DOHH2 (cell line): ENCODE data around the gene ZNF444.
A peak's percentile ranks its signal among the peaks of the same experiment; 100 is the strongest.

ENCODE experiments used
- H3F3A ChIP-seq: fragments of 200-600 bp; sonication (generic), shearing (Covaris generic); 2 replicates; pipeline ENCODE4 v1.6.0; 2016; ENCODE audit warnings: antibody characterized with exemption, mild to moderate bottlenecking; ENCODE audit not compliant: control insufficient read depth, insufficient read depth
- H3K27ac ChIP-seq: fragments of 200-600 bp; sonication (generic); 2 replicates; pipeline ENCODE4 v1.5.1; 2014; ENCODE audit warnings: low read depth, mild to moderate bottlenecking, low read length, moderate library complexity
- H3K27me3 ChIP-seq: fragments of 200-600 bp; sonication (generic); 2 replicates; pipeline ENCODE4 v1.6.1; 2014; ENCODE audit warnings: mild to moderate bottlenecking, low read length, mixed read lengths; ENCODE audit not compliant: control insufficient read depth
- H3K36me3 ChIP-seq: fragments of 200-600 bp; sonication (generic); 2 replicates; pipeline ENCODE4 v1.6.1; 2014; ENCODE audit warnings: mild to moderate bottlenecking, low read length, moderate library complexity, mixed read lengths; ENCODE audit not compliant: control insufficient read depth
- H3K4me1 ChIP-seq: fragments of 200-600 bp; sonication (generic); 2 replicates; pipeline ENCODE4 v1.6.1; 2014; ENCODE audit warnings: mild to moderate bottlenecking, low read length, mixed read lengths; ENCODE audit not compliant: control insufficient read depth
- H3K4me2 ChIP-seq: fragments of 200-600 bp; sonication (generic); 2 replicates; pipeline ENCODE4 v1.6.0; 2014; ENCODE audit warnings: mild to moderate bottlenecking, low read length, moderate library complexity
- H3K4me3 ChIP-seq: fragments of 200-600 bp; sonication (generic); 2 replicates; pipeline ENCODE4 v1.5.1; 2014; ENCODE audit warnings: mild to moderate bottlenecking, low read length, mixed read lengths
- H3K79me2 ChIP-seq: fragments of 200-600 bp; sonication (generic); 2 replicates; pipeline ENCODE4 v1.6.1; 2014; ENCODE audit warnings: mild to moderate bottlenecking, low read length, mixed read lengths; ENCODE audit not compliant: control insufficient read depth
- H3K9me2 ChIP-seq: fragments of 200-600 bp; sonication (generic); replicated peaks from 2 replicates; pipeline ENCODE4 v1.6.1; 2014; ENCODE audit warnings: mild to moderate bottlenecking, low read length, mixed read lengths; ENCODE audit not compliant: control insufficient read depth
- H3K9me3 ChIP-seq: fragments of 200-600 bp; sonication (generic); 2 replicates; pipeline ENCODE4 v1.6.1; 2014; ENCODE audit warnings: antibody characterized with exemption, low read length, mixed read lengths; ENCODE audit not compliant: control insufficient read depth, insufficient read depth
- H4K20me1 ChIP-seq: fragments of 200-600 bp; sonication (generic); 2 replicates; pipeline ENCODE4 v1.6.0; 2014; ENCODE audit warnings: low read depth, mild to moderate bottlenecking, antibody characterized with exemption, low read length, moderate library complexity; ENCODE audit not compliant: control insufficient read depth, insufficient read depth
- EZH2phosphoT487 ChIP-seq: fragments of 200-600 bp; sonication (generic); IDR thresholded peaks from 2 replicates; pipeline ENCODE4 v1.6.1; 2017; ENCODE audit warnings: borderline replicate concordance, mild to moderate bottlenecking, antibody characterized with exemption, low read length, moderate library complexity, mixed read lengths
- TF ChIP-seq, protein P1 (sequence below): fragments of 200-600 bp; sonication (generic); IDR thresholded peaks from one replicate; pipeline ENCODE4 v1.5.1; 2014; ENCODE audit warnings: antibody characterized with exemption, mild to moderate bottlenecking, low read depth, low read length; ENCODE audit not compliant: poor library complexity, severe bottlenecking

The ZNF444 gene

DNA sequence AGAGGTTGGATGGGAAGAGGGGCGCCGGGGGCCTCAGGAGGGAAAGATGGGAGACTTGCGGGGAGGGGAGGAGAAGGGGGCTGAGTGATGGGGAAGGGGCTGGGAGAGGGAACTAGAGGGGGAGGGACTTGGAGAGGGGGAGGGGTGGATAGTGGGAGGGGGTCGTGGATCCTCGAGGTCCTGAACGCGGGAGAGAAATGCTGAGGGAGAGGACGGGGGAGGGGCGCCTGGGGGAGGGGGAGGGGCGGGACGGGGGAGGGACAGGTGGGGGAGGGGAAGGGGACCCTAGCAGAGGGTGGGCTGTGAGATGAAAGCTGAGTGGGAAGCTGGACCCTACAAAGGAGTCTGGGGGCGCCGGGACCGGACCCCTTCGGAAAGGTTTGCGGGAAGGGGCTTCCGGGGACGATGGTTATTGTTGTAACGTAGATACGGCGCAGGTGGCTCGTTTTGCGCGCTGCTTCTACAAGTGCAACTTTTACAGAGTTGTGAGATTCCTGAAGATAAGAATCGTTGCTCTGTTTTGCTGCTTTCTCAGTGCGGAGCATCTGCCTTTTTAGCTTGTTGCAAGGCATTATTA lies 418 bp downstream of the ZNF444 start:
- no peaks in the 10 kb centered on the region for H3K36me3 ChIP-seq
- H3K9me2 ChIP-seq, result no peaks in the 10 kb centered on the region
- H4K20me1 ChIP-seq, result no peaks in the 10 kb centered on the region
- no peaks in the 10 kb centered on the region for H3F3A ChIP-seq
- peak overlapping the region; percentile 90 for H3K4me3 ChIP-seq
- peak overlapping the region; percentile 87 for H3K4me2 ChIP-seq
- H3K27ac ChIP-seq, result peak overlapping the region; percentile 40
- H3K79me2 ChIP-seq, result peaks cover 49% of the 10 kb centered on the region
- TF ChIP-seq, protein P1, sequence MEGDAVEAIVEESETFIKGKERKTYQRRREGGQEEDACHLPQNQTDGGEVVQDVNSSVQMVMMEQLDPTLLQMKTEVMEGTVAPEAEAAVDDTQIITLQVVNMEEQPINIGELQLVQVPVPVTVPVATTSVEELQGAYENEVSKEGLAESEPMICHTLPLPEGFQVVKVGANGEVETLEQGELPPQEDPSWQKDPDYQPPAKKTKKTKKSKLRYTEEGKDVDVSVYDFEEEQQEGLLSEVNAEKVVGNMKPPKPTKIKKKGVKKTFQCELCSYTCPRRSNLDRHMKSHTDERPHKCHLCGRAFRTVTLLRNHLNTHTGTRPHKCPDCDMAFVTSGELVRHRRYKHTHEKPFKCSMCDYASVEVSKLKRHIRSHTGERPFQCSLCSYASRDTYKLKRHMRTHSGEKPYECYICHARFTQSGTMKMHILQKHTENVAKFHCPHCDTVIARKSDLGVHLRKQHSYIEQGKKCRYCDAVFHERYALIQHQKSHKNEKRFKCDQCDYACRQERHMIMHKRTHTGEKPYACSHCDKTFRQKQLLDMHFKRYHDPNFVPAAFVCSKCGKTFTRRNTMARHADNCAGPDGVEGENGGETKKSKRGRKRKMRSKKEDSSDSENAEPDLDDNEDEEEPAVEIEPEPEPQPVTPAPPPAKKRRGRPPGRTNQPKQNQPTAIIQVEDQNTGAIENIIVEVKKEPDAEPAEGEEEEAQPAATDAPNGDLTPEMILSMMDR, result no peak
- no peak for TF ChIP-seq EZH2phosphoT487
- no peaks in the 10 kb centered on the region for H3K27me3 ChIP-seq
- no peaks in the 10 kb centered on the region for H3K9me3 ChIP-seq
- peaks cover 18% of the 10 kb centered on the region for H3K4me1 ChIP-seq

DNA sequence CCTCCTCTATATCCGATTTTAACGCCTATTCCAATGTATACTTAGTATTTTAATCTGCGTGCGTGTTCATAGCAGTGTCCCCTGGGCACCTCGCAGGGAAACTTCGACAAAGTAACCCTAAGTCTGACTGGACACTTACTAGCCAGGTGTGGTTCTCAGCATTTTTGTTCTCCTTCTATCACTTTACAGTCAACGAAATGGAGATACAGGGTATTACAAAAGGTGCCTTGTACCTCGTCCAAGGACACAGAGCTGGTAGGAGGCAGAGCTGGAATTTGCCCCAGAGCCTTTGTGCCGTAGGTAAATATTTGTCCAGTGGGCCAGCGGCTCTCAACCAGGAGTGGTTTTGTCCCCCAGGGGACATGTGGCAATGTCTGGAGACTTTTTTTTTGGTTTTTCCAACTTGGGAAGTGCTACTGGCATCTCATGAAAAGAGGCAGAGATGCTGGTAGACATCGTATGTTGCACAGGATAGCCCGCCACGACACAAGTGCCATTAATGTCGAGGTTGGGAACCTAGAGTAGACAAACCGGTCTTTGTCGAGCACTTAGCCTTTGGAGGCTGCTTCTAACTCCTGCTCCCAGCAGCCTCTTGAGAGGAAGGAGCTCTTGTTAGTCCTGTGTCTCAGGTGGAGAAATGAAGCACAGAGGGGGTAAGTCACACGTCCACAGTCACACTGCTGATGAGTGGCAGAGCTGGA lies 1.1 kb downstream of the ZNF444 start:
- no peaks in the 10 kb centered on the region for H3K9me3 ChIP-seq
- H3K36me3 ChIP-seq, result peaks cover 6% of the 10 kb centered on the region; the same call in 1 of the 2 replicates
- no peak overlapping the region for H3K27ac ChIP-seq
- H3K27me3 ChIP-seq, result no peaks in the 10 kb centered on the region
- H4K20me1 ChIP-seq, result no peaks in the 10 kb centered on the region
- H3K4me3 ChIP-seq, result peak overlapping the region; percentile 90
- peaks cover 49% of the 10 kb centered on the region for H3K79me2 ChIP-seq
- TF ChIP-seq EZH2phosphoT487, result no peak
- TF ChIP-seq, protein P1, result no peak
- H3F3A ChIP-seq, result no peaks in the 10 kb centered on the region
- H3K4me2 ChIP-seq, result peak overlapping the region; percentile 79
- H3K4me1 ChIP-seq, result peaks cover 18% of the 10 kb centered on the region
- H3K9me2 ChIP-seq, result no peaks in the 10 kb centered on the region

DNA sequence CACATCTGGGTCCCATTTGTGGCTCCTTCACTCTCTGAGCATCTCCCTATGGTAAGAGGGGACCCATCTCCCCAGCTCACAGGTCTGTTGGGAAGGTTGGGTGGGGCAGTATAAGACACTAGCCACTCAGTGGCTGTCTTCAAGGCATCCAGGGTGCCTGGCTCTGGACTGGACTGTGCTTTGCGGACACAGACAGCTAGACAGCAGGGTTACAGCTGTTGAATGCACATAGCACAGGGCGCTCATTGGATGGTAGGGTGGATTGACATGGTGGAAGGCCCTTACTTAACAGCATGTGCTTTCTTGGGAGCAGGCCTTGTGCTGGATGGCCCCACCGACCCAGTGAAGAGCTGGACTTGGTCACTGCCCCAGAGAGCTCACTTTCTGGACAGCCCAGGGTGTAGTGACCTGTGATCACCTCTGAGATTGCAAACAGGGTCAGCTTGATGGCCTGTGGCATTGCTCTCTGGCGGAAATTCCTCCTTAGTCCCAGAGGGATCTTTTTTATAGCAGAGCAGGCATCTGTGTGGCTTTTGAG lies 1.9 kb downstream of the ZNF444 start:
- Histone ChIP-seq H3K4me3 (no peak overlapping the region), H3K9me3 (no peaks in the 10 kb centered on the region), H3K4me1 (peaks cover 18% of the 10 kb centered on the region), H4K20me1 (no peaks in the 10 kb centered on the region), H3K4me2 (no peak overlapping the region), H3K9me2 (no peaks in the 10 kb centered on the region), H3K27me3 (no peaks in the 10 kb centered on the region), H3K79me2 (peaks cover 49% of the 10 kb centered on the region), H3K36me3 (peaks cover 13% of the 10 kb centered on the region), H3F3A (no peaks in the 10 kb centered on the region), H3K27ac (no peak overlapping the region)
- no peak for TF ChIP-seq EZH2phosphoT487
- TF ChIP-seq, protein P1, result no peak
